Pancreas (tissue), 10 donors: ENCODE data around the gene NSMCE4A. TPM values are rescaled to one million over a fixed set of nuclear protein-coding genes. Genes with fewer than 3 reads are reported as not detected.
"Not testable (repeated sequence)": the region's sequence is repeated elsewhere in the genome, so short reads cannot be mapped to it uniquely, and the experiment has no call there.

Source experiments
- ATAC-seq, 4 donors: fragments of 200-7000 bp; cut with Tn5 transposase; one replicate each; pipeline versions ENCODE4 v1.8.0 to v1.9.1; 2020; ENCODE audit warnings: mild to moderate bottlenecking in 4 of 4, moderate library complexity in 4 of 4
- DNase-seq, 6 donors: peaks; one replicate each; pipeline ENCODE4 v3.0.0-alpha.2; 2020
- FAIRE-seq: peaks from 2 replicates; lab custom pipeline; 2012; peaks lifted over from hg19 to GRCh38; lab: Jason Lieb, UNC
- H3K27ac ChIP-seq, 4 donors: fragments of 200-600 bp; sonication (generic); 1 replicate in 3 of 4; 2 replicates in 1 of 4; pipeline versions ENCODE4 v1.5.0 to v1.8.0; 2020
- H3K27me3 ChIP-seq, 4 donors: fragments of 200-600 bp; one replicate each; pipeline ENCODE4 v1.8.0; 2021
- H3K36me3 ChIP-seq, 3 donors: fragments of 200-600 bp; sonication (generic) in 1 of 3; one replicate each; pipeline versions ENCODE4 v1.5.0 to v1.8.0; 2020 to 2021
- H3K4me1 ChIP-seq, 3 donors: fragments of 200-600 bp; one replicate each; pipeline ENCODE4 v1.8.0; 2021
- H3K4me3 ChIP-seq, 4 donors: fragments of 200-600 bp; sonication (generic) in 2 of 4; one replicate each; pipeline versions ENCODE4 v1.5.0 to v1.8.0; 2020 to 2021
- H3K9me3 ChIP-seq, 4 donors: fragments of 200-600 bp; one replicate each; pipeline ENCODE4 v1.8.0; 2021
- WGBS, 2 donors: extraction: QIAGEN DNeasy Blood & Tissue Kit; methylation state at CpG; one replicate each; pipeline ENCODE4 v1.1.7; 2013; 5-methylcytosine and 5-hydroxymethylcytosine counted together
- intact Hi-C, 3 donors: fragments of 100-400 bp; cut with DNase I; formaldehyde crosslinking; loops; one replicate each; pipeline versions ENCODE4 v1.11.1 to v1.14.2; 2022
- polyA plus RNA-seq, 2 donors: library from polyadenylated mRNA; stranded (reverse); fragments of 200-250 nt; gene quantifications; one replicate each; pipeline ENCODE4 v1.2.3, GENCODE V29; 2013
- total RNA-seq, 6 donors: library from RNA; stranded (reverse); fragmentation: NEBNext Ultra II Directional in 4 of 6; extraction: Animal tissue kit (Norgen Biotek cat#: 25700) in 4 of 6; gene quantifications; one replicate each; pipeline versions ENCODE4 v1.2.1 to v1.2.4, GENCODE V29; 2021 to 2023
- TF ChIP-seq, protein P1 (sequence below), 4 donors: fragments of 200-600 bp; sonication (generic) in 3 of 4; IDR thresholded peaks; one replicate each; pipeline versions ENCODE4 v1.5.0 to v1.8.0; 2021; ENCODE audit warnings: antibody characterized with exemption in 4 of 4
- donor health status: healthy with polysubstance abuse.
- donor health status: DM: no; HTN: no; CAD: no; lungs with moderate emphysema.
- donor health status: DM: no; HTN: no; CAD: no.
- donor health status: control.
- donor health status: control.
- donor health status: Bipolar disorder and iron deficiency.
- donor health status: DM: yes; HTN: yes; CAD: no.
- donor health status: DM: no; HTN: no; CAD: no.
- donor health status: DM: no; HTN: no; CAD: no.
- donor health status: DM: yes; HTN: yes; CAD: no.

Gene NSMCE4A
- total and polyA plus RNA-seq, 8 donors, result 15.5 to 87.0 (median 24.5) TPM

GRCh38 chr10:121919666-121920065, 55.4 kb downstream of the NSMCE4A start:
- no peak for DNase-seq
- Histone ChIP-seq H3K4me3 (no peak overlapping the region), H3K4me1 (no peaks in the 10 kb centered on the region), H3K27ac (no peak overlapping the region), H3K9me3 (no peaks in the 10 kb centered on the region), H3K36me3 (no peaks in the 10 kb centered on the region), H3K27me3 (no peaks in the 10 kb centered on the region)
- intact Hi-C loops, result loop anchor here in 1 of 3 donors (10.0 kb wide), 1 partner anchor 135 kb away; no protein-coding TSS in a partner anchor
- no peak for FAIRE-seq
- 91 to 92% methylated on average over 10 of the region's 10 CpGs for WGBS, 2 donors
- TF ChIP-seq, protein P1, sequence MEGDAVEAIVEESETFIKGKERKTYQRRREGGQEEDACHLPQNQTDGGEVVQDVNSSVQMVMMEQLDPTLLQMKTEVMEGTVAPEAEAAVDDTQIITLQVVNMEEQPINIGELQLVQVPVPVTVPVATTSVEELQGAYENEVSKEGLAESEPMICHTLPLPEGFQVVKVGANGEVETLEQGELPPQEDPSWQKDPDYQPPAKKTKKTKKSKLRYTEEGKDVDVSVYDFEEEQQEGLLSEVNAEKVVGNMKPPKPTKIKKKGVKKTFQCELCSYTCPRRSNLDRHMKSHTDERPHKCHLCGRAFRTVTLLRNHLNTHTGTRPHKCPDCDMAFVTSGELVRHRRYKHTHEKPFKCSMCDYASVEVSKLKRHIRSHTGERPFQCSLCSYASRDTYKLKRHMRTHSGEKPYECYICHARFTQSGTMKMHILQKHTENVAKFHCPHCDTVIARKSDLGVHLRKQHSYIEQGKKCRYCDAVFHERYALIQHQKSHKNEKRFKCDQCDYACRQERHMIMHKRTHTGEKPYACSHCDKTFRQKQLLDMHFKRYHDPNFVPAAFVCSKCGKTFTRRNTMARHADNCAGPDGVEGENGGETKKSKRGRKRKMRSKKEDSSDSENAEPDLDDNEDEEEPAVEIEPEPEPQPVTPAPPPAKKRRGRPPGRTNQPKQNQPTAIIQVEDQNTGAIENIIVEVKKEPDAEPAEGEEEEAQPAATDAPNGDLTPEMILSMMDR (IDR thresholded peaks at IDR 0.05), result no peak
- ATAC-seq, result no peak

GRCh38 chr10:121918800-121919199, 56.2 kb downstream of the NSMCE4A start:
- FAIRE-seq, H3K27ac ChIP-seq, H3K27me3 ChIP-seq, H3K4me1 ChIP-seq, ATAC-seq, H3K36me3 ChIP-seq, H3K9me3 ChIP-seq, H3K4me3 ChIP-seq, DNase-seq, intact Hi-C loops: not testable (repeated sequence)
- 96 to 97% methylated on average over 7 of the region's 7 CpGs for WGBS, 2 donors

- Histone ChIP-seq H3K4me1 (no peaks in the 10 kb centered on the region), H3K27ac (no peak overlapping the region), H3K36me3 (peaks cover 0 to 4% (median 0%) of the 10 kb centered on the region in 3 donors), H3K9me3 (no peaks in the 10 kb centered on the region), H3K4me3 (no peak overlapping the region), H3K27me3 (no peaks in the 10 kb centered on the region)
- WGBS, 2 donors, result 81 to 82% methylated on average over 6 of the region's 6 CpGs
- ATAC-seq (no peak), DNase-seq (no peak), FAIRE-seq (no peak)
- intact Hi-C loops, result no loop called here
- TF ChIP-seq, protein P1 (IDR thresholded peaks at IDR 0.05), result no peak
Measured at GRCh38 chr10:121914661-121915060, 60.4 kb downstream of the NSMCE4A start.

GRCh38 chr10:121911421-121911697, 63.7 kb downstream of the NSMCE4A start:
- no peak for FAIRE-seq
- no peak for DNase-seq
- Histone ChIP-seq H3K9me3 (no peaks in the 10 kb centered on the region), H3K4me3 (no peak overlapping the region), H3K27ac (no peak overlapping the region), H3K27me3 (no peaks in the 10 kb centered on the region), H3K36me3 (peaks cover 0 to 4% (median 0%) of the 10 kb centered on the region in 3 donors), H3K4me1 (no peaks in the 10 kb centered on the region)
- 95% methylated on average over 2 of the region's 2 CpGs for WGBS, 2 donors
- intact Hi-C loops, result no loop called here
- no peak for ATAC-seq
- TF ChIP-seq, protein P1 (IDR thresholded peaks at IDR 0.05), result no peak

DNA sequence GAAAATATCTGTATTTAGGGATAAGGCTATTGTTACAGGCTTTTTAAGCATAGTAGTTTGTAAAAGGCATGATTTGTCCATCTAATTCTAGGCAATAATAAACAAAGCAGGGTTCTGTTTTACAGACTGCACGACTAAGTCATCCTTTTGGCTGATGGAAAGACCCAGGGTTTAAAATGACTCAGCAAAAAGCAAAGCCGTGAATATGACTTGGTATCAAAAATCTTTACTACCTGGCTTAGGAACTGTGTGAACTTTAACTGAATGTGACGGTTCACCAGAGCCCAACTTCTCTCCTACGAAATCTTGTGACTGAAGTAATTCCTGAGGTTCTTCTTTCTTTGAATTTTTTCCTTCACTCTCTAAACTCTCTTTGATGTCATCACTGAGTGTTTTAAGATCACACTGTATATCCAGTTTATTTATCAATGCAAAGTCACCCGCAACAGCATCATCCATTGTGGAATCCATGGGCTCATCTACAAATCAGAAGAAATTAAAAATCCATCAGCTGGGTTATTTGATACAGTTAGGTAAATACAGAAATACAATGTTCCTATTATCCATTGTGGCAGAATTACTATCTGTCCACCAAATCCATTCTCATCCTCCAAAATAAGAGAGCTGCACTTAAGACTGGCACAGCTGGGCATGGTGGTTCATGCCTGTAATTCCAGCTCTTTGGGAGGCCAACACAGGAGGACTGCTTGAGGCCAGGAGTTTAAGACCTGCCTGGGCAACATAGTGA, 64.2 kb downstream of the NSMCE4A start:
- TF ChIP-seq, protein P1 (IDR thresholded peaks at IDR 0.05), result no peak
- 62 to 66% methylated on average over 5 of the region's 5 CpGs for WGBS, 2 donors
- Histone ChIP-seq H3K36me3 (peaks cover 0 to 4% (median 0%) of the 10 kb centered on the region in 3 donors), H3K9me3 (no peaks in the 10 kb centered on the region), H3K27ac (no peak overlapping the region), H3K27me3 (no peaks in the 10 kb centered on the region), H3K4me1 (no peaks in the 10 kb centered on the region), H3K4me3 (no peak overlapping the region)
- intact Hi-C loops, result no loop called here
- DNase-seq, result no peak
- ATAC-seq, result no peak
- no peak for FAIRE-seq

Other genes starting within 250 kb of the NSMCE4A start
- gene ATE1, start 47.2 kb downstream of the NSMCE4A start, total RNA-seq, result 10 to 100 TPM in 3 of 6 donors, 1 to 10 TPM in 3; 7.4 to 15.4 (median 10.4) TPM
- 1 to 10 TPM; 2.8 to 5.4 TPM for gene ATE1, start 47.2 kb downstream of the NSMCE4A start, polyA plus RNA-seq
- gene TACC2, start 13.9 kb upstream of the NSMCE4A start, total RNA-seq, result 10 to 100 TPM; 17.9 to 25.1 (median 21.8) TPM
- 10 to 100 TPM; 27.0 to 43.6 TPM for gene TACC2, start 13.9 kb upstream of the NSMCE4A start, polyA plus RNA-seq